Aorta (tissue), 5 donors: ENCODE results near the gene PRR5. TPM values are rescaled to one million over a fixed set of nuclear protein-coding genes. Genes with fewer than 3 reads are reported as not detected.
"Not testable (repeated sequence)": the region's sequence is repeated elsewhere in the genome, so short reads cannot be mapped to it uniquely, and the experiment has no call there.

ENCODE experiments used
- ATAC-seq: fragments of 200-7000 bp; cut with Tn5 transposase; one replicate; pipeline ENCODE4 v1.9.1; 2022; ENCODE audit warnings: moderate library complexity; ENCODE audit not compliant: low FRiP score
- DNase-seq, 2 donors: peaks; one replicate each; pipeline ENCODE4 v3.0.0-alpha.2; 2020
- H3K27ac ChIP-seq, 2 donors: one replicate each; pipeline ENCODE4 v1.5.1; 2013; ENCODE audit warnings: low read length in 2 of 2, mild to moderate bottlenecking in 2 of 2, moderate library complexity in 2 of 2, control low read depth in 1 of 2, inconsistent platforms in 1 of 2, low read depth in 1 of 2
- H3K27me3 ChIP-seq, 2 donors: one replicate each; pipeline ENCODE4 v1.6.1; 2013; ENCODE audit warnings: control low read depth in 1 of 2, low read length in 1 of 2, mild to moderate bottlenecking in 1 of 2, moderate library complexity in 1 of 2; ENCODE audit not compliant: insufficient read depth in 2 of 2, control insufficient read depth in 1 of 2
- H3K36me3 ChIP-seq, 2 donors: one replicate each; pipeline ENCODE4 v1.6.1; 2013; ENCODE audit warnings: control low read depth in 1 of 2, low read length in 1 of 2, mild to moderate bottlenecking in 1 of 2; ENCODE audit not compliant: insufficient read depth in 2 of 2, control insufficient read depth in 1 of 2
- H3K4me1 ChIP-seq, 2 donors: one replicate each; pipeline ENCODE4 v1.6.1; 2013; ENCODE audit warnings: low read length in 2 of 2, control low read depth in 1 of 2, mild to moderate bottlenecking in 1 of 2, moderate library complexity in 1 of 2; ENCODE audit not compliant: insufficient read depth in 2 of 2, control insufficient read depth in 1 of 2
- H3K4me3 ChIP-seq, 2 donors: one replicate each; pipeline ENCODE4 v1.5.1; 2013; ENCODE audit warnings: low read length in 2 of 2, control low read depth in 1 of 2, mild to moderate bottlenecking in 1 of 2
- H3K9me3 ChIP-seq: one replicate; pipeline ENCODE4 v1.6.1; 2013; ENCODE audit warnings: mild to moderate bottlenecking, low read length; ENCODE audit not compliant: control insufficient read depth
- WGBS, 2 donors: extraction: QIAGEN DNeasy Blood & Tissue Kit; methylation state at CpG; one replicate each; pipeline ENCODE4 v1.1.7; 2013; 5-methylcytosine and 5-hydroxymethylcytosine counted together
- intact Hi-C, 2 donors: fragments of 100-400 bp; cut with DNase I; formaldehyde crosslinking; loops; one replicate each; pipeline versions ENCODE4 v1.14.2 to v1.15.0; 2022
- polyA plus RNA-seq, 2 donors: library from polyadenylated mRNA; stranded (reverse); fragments of 200-250 nt; gene quantifications; one replicate each; pipeline ENCODE4 v1.2.3, GENCODE V29; 2013
- total RNA-seq, 2 donors: library from RNA; stranded (reverse); fragmentation: NEBNext Ultra II Directional; extraction: Animal tissue kit (Norgen Biotek cat#: 25700); gene quantifications; one replicate each; pipeline ENCODE4 v1.2.1, GENCODE V29; 2021
- donor health status: healthy with polysubstance abuse.
- donor health status: Bipolar disorder and iron deficiency.
- donor health status: DM: no; HTN: no; CAD: no.
- donor health status: DM: no; HTN: no; CAD: no.
- donor health status: DM: yes; HTN: yes; CAD: no.

Gene PRR5
- total and polyA plus RNA-seq, 4 donors = 1.3 to 15.3 (median 9.9) TPM

DNA sequence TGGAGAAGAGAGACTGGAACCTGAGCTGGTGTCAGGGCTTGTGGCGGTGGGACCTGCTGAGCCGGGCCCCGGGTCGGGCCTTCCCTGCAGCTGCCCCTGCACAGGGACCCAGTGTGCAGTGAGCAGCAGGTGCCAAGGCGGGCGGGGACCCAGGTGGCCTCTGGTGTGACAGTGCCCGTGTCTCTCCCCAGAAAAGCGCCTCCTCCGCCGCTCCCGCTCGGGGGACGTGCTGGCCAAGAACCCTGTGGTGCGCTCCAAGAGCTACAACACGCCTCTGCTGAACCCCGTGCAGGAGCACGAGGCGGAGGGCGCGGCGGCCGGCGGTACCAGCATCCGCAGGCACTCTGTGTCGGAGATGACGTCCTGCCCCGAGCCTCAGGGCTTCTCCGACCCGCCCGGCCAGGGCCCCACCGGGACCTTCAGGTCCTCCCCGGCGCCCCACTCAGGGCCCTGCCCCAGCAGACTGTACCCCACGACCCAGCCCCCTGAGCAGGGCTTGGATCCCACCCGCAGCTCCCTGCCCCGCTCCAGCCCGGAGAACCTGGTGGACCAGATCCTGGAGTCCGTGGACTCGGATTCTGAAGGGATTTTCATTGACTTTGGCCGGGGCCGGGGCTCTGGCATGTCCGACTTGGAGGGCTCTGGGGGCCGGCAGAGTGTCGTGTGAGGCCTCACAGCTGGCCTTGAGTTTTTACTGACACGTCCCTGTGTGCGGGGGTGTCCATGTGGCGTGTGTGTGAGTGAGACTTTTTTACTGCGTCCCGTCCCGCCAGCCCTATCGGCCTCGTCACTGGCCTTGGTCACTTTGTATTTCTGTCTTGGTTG lies 34.8 kb downstream of the PRR5 start:
- Histone ChIP-seq H3K36me3 (no peaks in the 10 kb centered on the region), H3K4me3 (no peak overlapping the region), H3K27ac (no peak overlapping the region), H3K4me1 (no peaks in the 10 kb centered on the region), H3K27me3 (no peaks in the 10 kb centered on the region), H3K9me3 (no peaks in the 10 kb centered on the region)
- intact Hi-C loops = loop anchor here in 1 of 2 donors (5.0 kb wide), 1 partner anchor 39 kb away; no protein-coding TSS in a partner anchor
- WGBS, 2 donors = 64 to 69% methylated on average over 51 to 52 of the region's 52 CpGs
- DNase-seq (no peak), ATAC-seq (no peak)

DNA sequence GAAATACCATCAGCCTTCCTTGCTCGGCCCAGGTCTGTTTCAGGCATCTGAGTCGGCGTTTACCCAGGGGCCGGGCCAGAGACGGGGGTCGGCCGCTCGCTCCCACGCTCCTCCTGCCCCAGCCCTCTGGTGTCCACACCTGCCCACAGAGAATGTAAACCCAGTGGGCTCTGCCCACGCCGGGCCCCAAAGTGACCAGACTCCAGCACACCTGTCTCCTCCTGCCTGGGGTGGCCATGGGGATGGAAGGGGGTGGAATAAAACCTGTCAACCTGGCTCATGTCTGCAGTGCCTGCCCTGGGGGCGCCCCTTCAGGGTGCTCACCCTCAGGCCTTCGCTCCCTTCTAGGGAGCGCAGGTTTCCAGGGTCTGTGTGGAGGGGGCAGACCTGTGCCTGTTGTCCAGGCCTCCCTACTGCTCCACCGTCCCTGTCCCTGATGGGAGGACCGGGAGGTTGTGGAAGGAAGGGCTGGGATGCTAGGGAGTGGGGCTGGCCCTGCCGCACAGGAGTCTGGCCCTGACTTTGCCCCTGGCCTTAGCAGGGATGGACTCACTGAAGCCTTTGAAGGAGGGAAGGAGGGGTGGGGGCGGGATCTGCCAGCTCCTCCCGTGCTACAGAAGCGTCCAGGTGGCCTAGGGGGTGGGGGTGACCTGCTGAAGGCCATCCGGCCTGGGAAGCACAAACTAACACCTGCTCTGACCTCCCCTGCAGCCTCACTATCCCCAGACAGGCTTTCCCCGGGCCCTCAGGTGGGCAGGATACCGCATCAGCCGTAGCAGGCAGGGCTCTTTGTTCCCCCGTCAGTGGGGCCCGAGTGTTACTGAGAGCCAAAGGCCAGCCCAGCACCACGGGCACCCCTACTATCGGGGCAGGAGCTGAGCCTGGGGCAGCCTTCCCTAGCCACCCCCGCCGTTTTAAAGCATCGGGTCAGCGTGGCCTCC lies 35.7 kb downstream of the PRR5 start:
- Histone ChIP-seq H3K36me3 (no peaks in the 10 kb centered on the region), H3K9me3 (no peaks in the 10 kb centered on the region), H3K27ac (no peak overlapping the region), H3K4me1 (no peaks in the 10 kb centered on the region), H3K4me3 (no peak overlapping the region), H3K27me3 (no peaks in the 10 kb centered on the region)
- no peak for ATAC-seq
- WGBS, 2 donors = 43 to 50% methylated on average over 31 to 32 of the region's 32 CpGs
- intact Hi-C loops = loop anchor here in 1 of 2 donors (5.0 kb wide), 1 partner anchor 40 kb away; no protein-coding TSS in a partner anchor
- DNase-seq = no peak

DNA sequence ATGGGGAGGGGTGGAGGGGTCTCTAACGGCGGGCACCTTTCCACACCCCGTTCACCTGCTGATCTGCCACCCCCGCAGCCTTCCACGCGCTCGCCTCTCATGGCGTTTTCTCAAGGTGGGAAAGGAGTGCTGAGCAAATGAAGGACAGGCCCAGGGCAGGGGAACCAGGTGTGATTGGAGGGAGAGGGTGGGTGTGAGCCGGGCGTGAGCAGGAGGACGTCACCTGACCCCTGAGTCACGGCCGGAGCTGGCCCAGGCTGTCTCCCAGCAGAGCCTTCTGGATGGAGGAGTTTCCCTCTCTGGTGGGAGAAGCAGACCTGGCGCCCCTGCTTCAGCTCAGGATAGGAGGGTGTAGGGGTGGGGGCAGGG lies 36.3 kb downstream of the PRR5 start:
- H3K27me3 ChIP-seq = no peaks in the 10 kb centered on the region
- H3K36me3 ChIP-seq = no peaks in the 10 kb centered on the region
- H3K4me3 ChIP-seq = no peak overlapping the region
- H3K4me1 ChIP-seq = no peaks in the 10 kb centered on the region
- no peaks in the 10 kb centered on the region for H3K9me3 ChIP-seq
- intact Hi-C loops = loop anchor here in 1 of 2 donors (5.0 kb wide), 1 partner anchor 41 kb away; no protein-coding TSS in a partner anchor
- no peak overlapping the region for H3K27ac ChIP-seq
- DNase-seq (no peak), ATAC-seq (no peak)
- 32 to 40% methylated on average over 14 of the region's 14 CpGs for WGBS, 2 donors

DNA sequence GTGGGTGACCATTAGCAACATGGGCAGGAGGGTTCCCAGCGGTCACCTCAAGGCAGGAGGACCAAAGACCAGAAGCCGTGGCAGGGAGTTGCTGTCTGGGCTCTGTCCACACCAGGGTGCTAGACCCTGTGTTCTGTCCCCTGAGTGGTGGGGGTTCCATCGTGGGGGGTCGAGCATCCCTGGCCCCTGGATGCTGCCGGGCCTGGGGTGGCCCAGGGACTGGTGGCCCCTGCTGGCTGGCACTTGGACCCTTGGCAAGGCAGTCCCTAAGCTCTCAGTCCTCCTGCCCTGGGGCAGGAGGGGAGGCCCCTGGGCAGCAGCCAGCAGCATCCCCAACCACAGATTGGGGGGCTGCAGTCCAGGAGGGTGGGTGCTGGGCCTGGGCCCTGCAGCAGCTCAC lies 37.0 kb downstream of the PRR5 start:
- Histone ChIP-seq H3K4me1 (no peaks in the 10 kb centered on the region), H3K9me3 (no peaks in the 10 kb centered on the region), H3K4me3 (no peak overlapping the region), H3K36me3 (no peaks in the 10 kb centered on the region), H3K27me3 (no peaks in the 10 kb centered on the region), H3K27ac (no peak overlapping the region)
- ATAC-seq = no peak
- intact Hi-C loops = loop anchor here in 1 of 2 donors (5.0 kb wide), 1 partner anchor 42 kb away; no protein-coding TSS in a partner anchor
- DNase-seq = no peak
- WGBS, 2 donors = 59 to 83% methylated on average over 4 to 5 of the region's 5 CpGs

DNA sequence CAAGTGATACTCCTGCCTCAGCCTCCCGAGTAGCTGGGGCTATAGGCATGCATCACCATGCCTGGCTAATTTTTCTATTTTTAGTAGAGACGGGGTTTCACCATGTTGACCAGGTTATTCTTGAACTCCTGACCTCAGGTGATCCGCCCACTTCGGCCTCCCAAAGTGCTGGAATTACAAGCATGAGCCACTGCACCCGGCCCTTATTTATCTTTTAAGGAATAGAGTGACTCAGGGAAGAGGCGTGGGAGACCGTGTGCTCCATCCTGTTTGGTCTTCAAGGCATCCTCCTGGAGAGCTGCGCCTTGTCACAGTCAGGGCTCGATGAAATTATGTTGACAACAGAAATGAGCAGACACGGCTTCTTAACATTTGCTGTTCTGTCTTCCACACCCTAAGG lies 37.7 kb downstream of the PRR5 start:
- not testable (repeated sequence) for DNase-seq, H3K4me3 ChIP-seq, H3K27me3 ChIP-seq, ATAC-seq, H3K4me1 ChIP-seq, H3K27ac ChIP-seq, H3K9me3 ChIP-seq, H3K36me3 ChIP-seq
- intact Hi-C loops = loop anchor here in 1 of 2 donors (5.0 kb wide), 1 partner anchor 42 kb away; no protein-coding TSS in a partner anchor
- 42 to 49% methylated on average over 10 of the region's 10 CpGs for WGBS, 2 donors

DNA sequence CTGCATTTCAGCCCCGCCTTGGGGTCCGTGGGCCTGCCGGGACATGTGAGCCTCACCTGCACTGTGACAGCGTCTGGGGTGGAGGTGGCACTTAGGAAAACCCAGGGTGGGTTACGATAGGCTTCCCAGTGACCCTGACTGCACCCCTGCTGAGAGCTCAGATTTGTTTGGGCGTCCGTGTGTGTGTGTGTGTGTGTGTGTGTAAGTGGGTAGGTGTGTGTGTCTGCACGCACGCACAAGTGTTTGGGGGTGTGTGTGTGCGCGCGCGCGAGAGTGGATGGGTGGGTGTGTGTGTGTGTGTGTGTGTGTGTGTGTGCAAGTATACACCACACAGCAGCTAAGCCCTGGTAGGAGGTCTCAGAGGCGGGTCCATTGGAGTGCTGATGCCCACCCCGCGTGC lies 38.3 kb downstream of the PRR5 start:
- Histone ChIP-seq H3K9me3 (no peaks in the 10 kb centered on the region), H3K36me3 (no peaks in the 10 kb centered on the region), H3K4me1 (no peaks in the 10 kb centered on the region), H3K27ac (no peak overlapping the region), H3K27me3 (no peaks in the 10 kb centered on the region), H3K4me3 (no peak overlapping the region)
- no peak for ATAC-seq
- intact Hi-C loops = no loop called here
- WGBS, 2 donors = 66 to 75% methylated on average over 17 of the region's 17 CpGs
- no peak for DNase-seq

DNA sequence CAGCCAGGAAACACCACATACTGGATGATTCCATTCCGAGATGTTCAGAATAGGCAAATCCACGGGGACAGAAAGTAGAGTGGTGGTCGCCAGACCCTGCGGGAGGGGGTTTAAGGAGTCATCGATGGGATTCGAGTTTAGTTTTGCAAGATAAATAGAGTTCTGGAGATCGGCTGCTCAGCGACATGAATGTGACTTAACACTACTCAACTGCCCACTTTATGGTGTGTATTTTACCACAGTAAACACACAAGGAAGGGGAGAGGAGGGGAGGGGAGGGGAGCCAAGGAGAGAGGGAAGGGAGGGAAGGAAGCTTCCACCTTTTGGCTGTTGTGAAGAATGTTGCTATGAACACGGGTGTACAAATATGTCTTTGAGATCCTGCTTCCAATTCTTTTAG lies 39.9 kb downstream of the PRR5 start:
- Histone ChIP-seq H3K36me3 (no peaks in the 10 kb centered on the region), H3K9me3 (no peaks in the 10 kb centered on the region), H3K4me1 (no peaks in the 10 kb centered on the region), H3K4me3 (no peak overlapping the region), H3K27me3 (no peaks in the 10 kb centered on the region), H3K27ac (no peak overlapping the region)
- WGBS, 2 donors = 60 to 70% methylated on average over 9 of the region's 9 CpGs
- no peak for DNase-seq
- no peak for ATAC-seq
- intact Hi-C loops = no loop called here

DNA sequence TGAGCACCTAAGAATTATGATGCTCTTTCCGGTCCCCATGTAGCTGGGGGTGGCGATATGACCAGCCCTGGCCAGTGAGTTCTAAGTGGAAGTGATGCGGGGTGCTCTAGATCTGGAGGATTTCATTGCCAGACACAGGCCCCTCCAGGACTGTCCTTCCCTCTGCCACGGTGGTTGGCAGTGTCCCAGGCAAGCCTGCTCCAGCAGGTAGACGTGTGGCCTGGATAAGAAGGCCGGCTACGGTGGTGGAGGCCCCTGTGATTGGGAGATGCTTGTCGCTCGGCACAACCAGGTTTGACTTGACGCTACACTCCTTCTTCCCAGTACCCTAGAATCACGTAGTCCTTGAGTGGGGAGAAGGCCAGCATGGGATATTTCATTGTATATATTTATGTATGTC lies 41.2 kb downstream of the PRR5 start:
- no peaks in the 10 kb centered on the region for H3K27me3 ChIP-seq
- H3K36me3 ChIP-seq = no peaks in the 10 kb centered on the region
- WGBS, 2 donors = 79 to 84% methylated on average over 11 of the region's 11 CpGs
- no peaks in the 10 kb centered on the region for H3K4me1 ChIP-seq
- DNase-seq (no peak), ATAC-seq (no peak)
- no peaks in the 10 kb centered on the region for H3K9me3 ChIP-seq
- H3K27ac ChIP-seq = no peak overlapping the region
- no peak overlapping the region for H3K4me3 ChIP-seq
- intact Hi-C loops = no loop called here
